Measurements from ENCODE around the gene SAMSN1. TPM values are rescaled to one million over a fixed set of nuclear protein-coding genes. Genes with fewer than 3 reads are reported as not detected.
A peak's percentile ranks its signal among the peaks of the same experiment; 100 is the strongest.

SAMSN1 gene
- total and polyA plus RNA-seq, 5 donors from 2014 or later, result 44.8 to 112 (median 51.5) TPM

DNA sequence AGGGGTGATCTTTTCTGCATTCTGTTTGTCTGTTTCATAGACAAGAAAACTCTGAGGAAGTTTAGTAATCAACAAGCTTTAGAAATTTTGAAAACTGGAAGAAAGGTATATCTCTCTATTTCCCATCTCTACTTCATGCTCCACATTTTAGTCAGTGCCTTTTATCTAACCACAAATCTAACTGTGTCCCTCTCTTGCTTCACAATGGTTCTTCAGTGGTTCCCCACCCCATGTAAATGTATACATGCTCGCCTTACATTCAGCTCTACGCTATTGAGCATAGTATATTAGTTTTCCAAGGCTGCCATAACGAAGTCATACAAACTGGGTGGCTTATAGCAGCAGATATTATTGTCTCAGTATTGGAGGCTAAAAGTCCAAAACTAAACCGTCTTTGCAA, 14.4 kb upstream of the SAMSN1 start:
- Mint-ChIP-seq H3K9me3 (peaks cover 0 to 11% (median 4%) of the 10 kb centered on the region in 7 donors), H3K4me3 (no peak overlapping the region), H3K27ac (no peak overlapping the region), H3K36me3 (no peaks in the 10 kb centered on the region), H3K4me1 (peaks cover 11 to 29% (median 18%) of the 10 kb centered on the region in 4 donors), H3K27me3 (no peaks in the 10 kb centered on the region)
- Histone ChIP-seq H3K4me1 (ENCODE audit: control insufficient read depth, insufficient read depth, low read length, poor library complexity, severe bottlenecking) (peaks cover 6% of the 10 kb centered on the region), H3K36me3 (ENCODE audit: control insufficient read depth, insufficient read depth, low read length) (no peaks in the 10 kb centered on the region), H3K4me3 (ENCODE audit: low read depth, low read length) (no peak overlapping the region), H3K27me3 (ENCODE audit: control insufficient read depth, insufficient read depth, low read length) (no peaks in the 10 kb centered on the region), H3K27ac (ENCODE audit: insufficient read depth, low read length, poor library complexity, severe bottlenecking) (no peak overlapping the region), H3K9me3 (ENCODE audit: control insufficient read depth in 2 of 2, low read length in 2 of 2) (no peaks in the 10 kb centered on the region)
- no peak for DNase-seq
- ATAC-seq (ENCODE audit: low read depth in 2 of 2), result no peak

DNA sequence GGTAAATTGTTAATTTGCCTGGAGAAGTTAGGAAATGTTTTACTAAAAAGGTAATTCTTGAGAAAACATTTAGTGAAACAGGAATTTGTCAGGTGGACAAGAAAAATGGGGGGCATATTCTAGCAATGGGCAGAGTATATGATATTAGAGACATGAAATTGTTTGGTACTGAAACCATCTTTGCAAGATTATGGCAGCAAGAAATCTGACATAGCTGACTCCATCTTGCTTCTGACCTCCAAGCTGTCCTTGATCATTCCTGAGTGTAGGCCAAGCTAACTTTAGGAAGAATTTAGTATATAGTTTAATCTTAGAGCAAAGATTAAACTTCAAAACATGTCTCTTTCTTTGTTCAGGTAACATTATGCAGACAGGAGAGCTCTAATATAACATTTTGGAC, 14.0 kb upstream of the SAMSN1 start:
- Mint-ChIP-seq H3K27ac (no peak overlapping the region), H3K9me3 (peaks cover 0 to 11% (median 4%) of the 10 kb centered on the region in 7 donors), H3K36me3 (no peaks in the 10 kb centered on the region), H3K4me1 (peaks cover 15 to 33% (median 21%) of the 10 kb centered on the region in 4 donors), H3K27me3 (no peaks in the 10 kb centered on the region), H3K4me3 (no peak overlapping the region)
- H3K27ac ChIP-seq (ENCODE audit: insufficient read depth, low read length, poor library complexity, severe bottlenecking), result no peak overlapping the region
- H3K36me3 ChIP-seq (ENCODE audit: control insufficient read depth, insufficient read depth, low read length), result no peaks in the 10 kb centered on the region
- DNase-seq (no peak), ATAC-seq (ENCODE audit: low read depth in 2 of 2) (no peak)
- H3K9me3 ChIP-seq (ENCODE audit: control insufficient read depth in 2 of 2, low read length in 2 of 2), result no peaks in the 10 kb centered on the region
- no peaks in the 10 kb centered on the region for H3K27me3 ChIP-seq (ENCODE audit: control insufficient read depth, insufficient read depth, low read length)
- peaks cover 10% of the 10 kb centered on the region for H3K4me1 ChIP-seq (ENCODE audit: control insufficient read depth, insufficient read depth, low read length, poor library complexity, severe bottlenecking)
- H3K4me3 ChIP-seq (ENCODE audit: low read depth, low read length), result no peak overlapping the region

DNA sequence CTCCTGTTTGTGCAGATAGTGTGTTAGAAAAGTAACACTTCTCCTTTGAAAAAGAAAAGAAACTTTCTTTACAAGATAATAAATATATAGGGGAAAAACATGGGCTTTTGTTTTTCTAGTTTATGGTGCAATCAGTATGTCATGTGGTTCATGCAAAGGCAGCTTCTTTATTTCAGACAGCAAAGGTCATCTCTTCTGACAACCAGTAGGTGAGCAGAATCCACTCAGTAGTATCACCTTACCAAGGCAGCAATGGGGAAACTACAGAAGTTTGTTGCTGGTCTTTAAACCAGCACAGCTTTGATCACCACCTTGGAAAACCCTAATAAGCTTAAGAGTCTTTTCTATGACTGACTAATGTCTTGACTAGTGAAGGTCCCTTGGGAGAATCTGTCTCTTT, 13.0 kb upstream of the SAMSN1 start:
- Mint-ChIP-seq H3K9me3 (peaks cover 0 to 11% (median 4%) of the 10 kb centered on the region in 7 donors), H3K27ac (no peak overlapping the region), H3K36me3 (no peaks in the 10 kb centered on the region), H3K4me1 (peaks cover 18 to 42% (median 25%) of the 10 kb centered on the region in 4 donors), H3K27me3 (no peaks in the 10 kb centered on the region), H3K4me3 (no peak overlapping the region)
- H3K4me3 ChIP-seq (ENCODE audit: low read depth, low read length), result no peak overlapping the region
- DNase-seq (no peak), ATAC-seq (ENCODE audit: low read depth in 2 of 2) (peak in 1 of 2 donors; percentile 34)
- no peaks in the 10 kb centered on the region for H3K9me3 ChIP-seq (ENCODE audit: control insufficient read depth in 2 of 2, low read length in 2 of 2)
- no peak overlapping the region for H3K27ac ChIP-seq (ENCODE audit: insufficient read depth, low read length, poor library complexity, severe bottlenecking)
- no peaks in the 10 kb centered on the region for H3K36me3 ChIP-seq (ENCODE audit: control insufficient read depth, insufficient read depth, low read length)
- H3K4me1 ChIP-seq (ENCODE audit: control insufficient read depth, insufficient read depth, low read length, poor library complexity, severe bottlenecking), result peaks cover 11% of the 10 kb centered on the region
- no peaks in the 10 kb centered on the region for H3K27me3 ChIP-seq (ENCODE audit: control insufficient read depth, insufficient read depth, low read length)

DNA sequence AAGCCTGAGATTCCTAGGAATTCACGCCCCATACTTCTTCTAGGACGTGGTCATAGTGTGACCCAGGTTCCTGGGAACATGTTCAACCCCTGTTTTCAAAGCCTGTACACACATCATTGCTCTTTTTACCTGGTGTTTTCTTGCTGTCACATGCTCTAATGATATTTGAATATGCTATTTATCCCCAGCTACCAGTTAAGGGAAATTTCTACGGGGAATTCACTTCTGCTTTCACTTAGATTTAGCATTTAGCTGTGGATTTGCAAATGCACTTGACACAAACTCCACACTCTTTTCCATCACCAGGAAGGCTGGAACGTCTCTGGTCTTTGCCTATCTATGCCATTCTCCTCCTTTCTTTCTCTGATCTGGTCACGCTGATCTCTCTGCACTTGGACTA, 11.3 kb upstream of the SAMSN1 start:
- H3K27ac ChIP-seq (ENCODE audit: insufficient read depth, low read length, poor library complexity, severe bottlenecking), result no peak overlapping the region
- no peaks in the 10 kb centered on the region for H3K27me3 Mint-ChIP-seq
- DNase-seq (no peak), ATAC-seq (ENCODE audit: low read depth in 2 of 2) (no peak)
- H3K9me3 Mint-ChIP-seq, result peaks cover 0 to 11% (median 3%) of the 10 kb centered on the region in 7 donors
- H3K27me3 ChIP-seq (ENCODE audit: control insufficient read depth, insufficient read depth, low read length), result no peaks in the 10 kb centered on the region
- peaks cover 18 to 42% (median 25%) of the 10 kb centered on the region in 4 donors for H3K4me1 Mint-ChIP-seq
- no peaks in the 10 kb centered on the region for H3K36me3 Mint-ChIP-seq
- H3K4me3 Mint-ChIP-seq, result no peak overlapping the region
- H3K9me3 ChIP-seq (ENCODE audit: control insufficient read depth in 2 of 2, low read length in 2 of 2), result no peaks in the 10 kb centered on the region
- no peaks in the 10 kb centered on the region for H3K36me3 ChIP-seq (ENCODE audit: control insufficient read depth, insufficient read depth, low read length)
- no peak overlapping the region for H3K4me3 ChIP-seq (ENCODE audit: low read depth, low read length)
- no peak overlapping the region for H3K27ac Mint-ChIP-seq
- H3K4me1 ChIP-seq (ENCODE audit: control insufficient read depth, insufficient read depth, low read length, poor library complexity, severe bottlenecking), result peaks cover 11% of the 10 kb centered on the region

- Histone ChIP-seq H3K27me3 (ENCODE audit: control insufficient read depth, insufficient read depth, low read length) (no peaks in the 10 kb centered on the region), H3K4me3 (ENCODE audit: low read depth, low read length) (no peak overlapping the region), H3K4me1 (ENCODE audit: control insufficient read depth, insufficient read depth, low read length, poor library complexity, severe bottlenecking) (peaks cover 22% of the 10 kb centered on the region), H3K36me3 (ENCODE audit: control insufficient read depth, insufficient read depth, low read length) (no peaks in the 10 kb centered on the region), H3K27ac (ENCODE audit: insufficient read depth, low read length, poor library complexity, severe bottlenecking) (no peak overlapping the region), H3K9me3 (ENCODE audit: control insufficient read depth in 2 of 2, low read length in 2 of 2) (no peaks in the 10 kb centered on the region)
- peaks cover 0 to 4% (median 0%) of the 10 kb centered on the region in 7 donors for H3K9me3 Mint-ChIP-seq
- ATAC-seq (ENCODE audit: low read depth in 2 of 2) (peak; percentile 62 to 78), DNase-seq (peak in 1 of 3 donors; percentile 57)
- peaks cover 21 to 42% (median 30%) of the 10 kb centered on the region in 4 donors for H3K4me1 Mint-ChIP-seq
- no peaks in the 10 kb centered on the region for H3K36me3 Mint-ChIP-seq
- peak overlapping the region in 2 of 3 donors; percentile 27 to 73 for H3K27ac Mint-ChIP-seq
- no peaks in the 10 kb centered on the region for H3K27me3 Mint-ChIP-seq
- H3K4me3 Mint-ChIP-seq, result peak overlapping the region in 1 of 4 donors; percentile 64
Observed at GRCh38 chr21:14554948-14555347, 8.8 kb upstream of the SAMSN1 start.

- no peak for ATAC-seq (ENCODE audit: low read depth in 2 of 2)
- H3K4me3 Mint-ChIP-seq, result no peak overlapping the region
- H3K27ac ChIP-seq (ENCODE audit: insufficient read depth, low read length, poor library complexity, severe bottlenecking), result no peak overlapping the region
- DNase-seq, result no peak
- peaks cover 0 to 4% (median 0%) of the 10 kb centered on the region in 7 donors for H3K9me3 Mint-ChIP-seq
- peaks cover 35% of the 10 kb centered on the region for H3K4me1 ChIP-seq (ENCODE audit: control insufficient read depth, insufficient read depth, low read length, poor library complexity, severe bottlenecking)
- H3K27me3 ChIP-seq (ENCODE audit: control insufficient read depth, insufficient read depth, low read length), result no peaks in the 10 kb centered on the region
- H3K36me3 ChIP-seq (ENCODE audit: control insufficient read depth, insufficient read depth, low read length), result no peaks in the 10 kb centered on the region
- H3K36me3 Mint-ChIP-seq, result no peaks in the 10 kb centered on the region
- H3K27me3 Mint-ChIP-seq, result no peaks in the 10 kb centered on the region
- H3K27ac Mint-ChIP-seq, result no peak overlapping the region
- no peak overlapping the region for H3K4me3 ChIP-seq (ENCODE audit: low read depth, low read length)
- H3K4me1 Mint-ChIP-seq, result peaks cover 24 to 55% (median 41%) of the 10 kb centered on the region in 4 donors
- no peaks in the 10 kb centered on the region for H3K9me3 ChIP-seq (ENCODE audit: control insufficient read depth in 2 of 2, low read length in 2 of 2)
Observed at GRCh38 chr21:14553422-14553821, 7.3 kb upstream of the SAMSN1 start.

GRCh38 chr21:14551741-14552140, 5.6 kb upstream of the SAMSN1 start:
- Mint-ChIP-seq H3K36me3 (no peaks in the 10 kb centered on the region), H3K4me3 (no peak overlapping the region), H3K9me3 (peaks cover 0 to 4% (median 0%) of the 10 kb centered on the region in 7 donors), H3K27ac (no peak overlapping the region), H3K4me1 (peaks cover 30 to 68% (median 51%) of the 10 kb centered on the region in 4 donors), H3K27me3 (no peaks in the 10 kb centered on the region)
- Histone ChIP-seq H3K27me3 (ENCODE audit: control insufficient read depth, insufficient read depth, low read length) (no peaks in the 10 kb centered on the region), H3K4me3 (ENCODE audit: low read depth, low read length) (no peak overlapping the region), H3K9me3 (ENCODE audit: control insufficient read depth in 2 of 2, low read length in 2 of 2) (no peaks in the 10 kb centered on the region), H3K36me3 (ENCODE audit: control insufficient read depth, insufficient read depth, low read length) (no peaks in the 10 kb centered on the region), H3K4me1 (ENCODE audit: control insufficient read depth, insufficient read depth, low read length, poor library complexity, severe bottlenecking) (peaks cover 51% of the 10 kb centered on the region), H3K27ac (ENCODE audit: insufficient read depth, low read length, poor library complexity, severe bottlenecking) (no peak overlapping the region)
- no peak for ATAC-seq (ENCODE audit: low read depth in 2 of 2)
- DNase-seq, result no peak

GRCh38 chr21:14550135-14550534, 4.0 kb upstream of the SAMSN1 start:
- peaks cover 22 to 58% (median 47%) of the 10 kb centered on the region in 4 donors for H3K4me1 Mint-ChIP-seq
- H3K27ac Mint-ChIP-seq, result peak overlapping the region; percentile 85 to 93 (median 91)
- no peaks in the 10 kb centered on the region for H3K27me3 Mint-ChIP-seq
- no peak for ATAC-seq (ENCODE audit: low read depth in 2 of 2)
- Histone ChIP-seq H3K4me3 (ENCODE audit: low read depth, low read length) (peak overlapping the region; percentile 52), H3K9me3 (ENCODE audit: control insufficient read depth in 2 of 2, low read length in 2 of 2) (no peaks in the 10 kb centered on the region), H3K4me1 (ENCODE audit: control insufficient read depth, insufficient read depth, low read length, poor library complexity, severe bottlenecking) (peaks cover 47% of the 10 kb centered on the region), H3K27me3 (ENCODE audit: control insufficient read depth, insufficient read depth, low read length) (no peaks in the 10 kb centered on the region), H3K36me3 (ENCODE audit: control insufficient read depth, insufficient read depth, low read length) (no peaks in the 10 kb centered on the region), H3K27ac (ENCODE audit: insufficient read depth, low read length, poor library complexity, severe bottlenecking) (peak overlapping the region; percentile 39)
- H3K9me3 Mint-ChIP-seq, result peaks cover 0 to 4% (median 0%) of the 10 kb centered on the region in 7 donors
- peak overlapping the region; percentile 5 to 70 (median 47) for H3K4me3 Mint-ChIP-seq
- no peaks in the 10 kb centered on the region for H3K36me3 Mint-ChIP-seq
- peak in 1 of 3 donors; percentile 57 for DNase-seq

All from CD4-positive, CD25-positive, alpha-beta regulatory T cell (primary cell).